ENCODE measurements around the gene ZNF175.
A peak's percentile ranks its signal among the peaks of the same experiment; 100 is the strongest.

The ZNF175 gene

GRCh38 chr19:51570962-51571575 lies at the start of gene ZNF175:
TSS of gene ZNF175 (plus strand) at chr19:51571283. CDS start at chr19:51573330, 2,047 bp downstream.
- TF ChIP-seq, protein P1, sequence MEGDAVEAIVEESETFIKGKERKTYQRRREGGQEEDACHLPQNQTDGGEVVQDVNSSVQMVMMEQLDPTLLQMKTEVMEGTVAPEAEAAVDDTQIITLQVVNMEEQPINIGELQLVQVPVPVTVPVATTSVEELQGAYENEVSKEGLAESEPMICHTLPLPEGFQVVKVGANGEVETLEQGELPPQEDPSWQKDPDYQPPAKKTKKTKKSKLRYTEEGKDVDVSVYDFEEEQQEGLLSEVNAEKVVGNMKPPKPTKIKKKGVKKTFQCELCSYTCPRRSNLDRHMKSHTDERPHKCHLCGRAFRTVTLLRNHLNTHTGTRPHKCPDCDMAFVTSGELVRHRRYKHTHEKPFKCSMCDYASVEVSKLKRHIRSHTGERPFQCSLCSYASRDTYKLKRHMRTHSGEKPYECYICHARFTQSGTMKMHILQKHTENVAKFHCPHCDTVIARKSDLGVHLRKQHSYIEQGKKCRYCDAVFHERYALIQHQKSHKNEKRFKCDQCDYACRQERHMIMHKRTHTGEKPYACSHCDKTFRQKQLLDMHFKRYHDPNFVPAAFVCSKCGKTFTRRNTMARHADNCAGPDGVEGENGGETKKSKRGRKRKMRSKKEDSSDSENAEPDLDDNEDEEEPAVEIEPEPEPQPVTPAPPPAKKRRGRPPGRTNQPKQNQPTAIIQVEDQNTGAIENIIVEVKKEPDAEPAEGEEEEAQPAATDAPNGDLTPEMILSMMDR (IDR thresholded peaks at IDR 0.05; ENCODE audit: unreplicated experiment in 3 of 3) = no peak
- Mint-ChIP-seq H3K36me3 (ENCODE audit: low read depth) (peaks cover 5% of the 10 kb centered on the region), H3K27ac (peak within 1 kb of the TSS; percentile 41 to 72 (median 70)), H3K4me1 (peaks cover 16% of the 10 kb centered on the region), H3K27me3 (ENCODE audit: low read depth) (peaks cover 21% of the 10 kb centered on the region), H3K9me3 (no peaks in the 10 kb centered on the region), H3K4me3 (peak within 1 kb of the TSS; percentile 85 to 95 (median 94))

- no peak overlapping the region for H3K4me3 Mint-ChIP-seq
Observed at GRCh38 chr19:51521357-51521756, 49.7 kb upstream of the ZNF175 start.

DNA sequence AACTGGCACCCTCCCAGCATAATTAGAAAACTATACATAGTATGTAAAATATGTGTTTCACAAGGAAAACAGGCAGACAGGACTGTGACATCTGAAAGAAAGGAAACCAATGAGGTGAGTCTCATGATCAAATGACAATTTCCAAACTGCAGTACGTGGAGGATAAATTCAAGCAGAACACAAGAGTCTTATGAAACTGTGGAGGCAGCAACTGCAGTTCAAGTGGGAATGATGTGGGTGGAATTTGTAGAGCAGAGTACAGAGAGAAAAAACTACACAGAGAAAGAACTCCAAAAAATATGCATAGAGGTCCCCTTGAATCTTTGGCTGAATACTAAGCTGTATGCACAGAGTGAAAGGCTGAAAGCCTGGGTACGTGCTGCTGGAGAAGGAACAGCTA lies 49.3 kb upstream of the ZNF175 start:
- H3K27me3 Mint-ChIP-seq (ENCODE audit: low read depth) = peaks cover 11% of the 10 kb centered on the region
- no peak overlapping the region for H3K27ac Mint-ChIP-seq
- TF ChIP-seq, protein P1 (IDR thresholded peaks at IDR 0.05; ENCODE audit: unreplicated experiment in 3 of 3) = no peak
- H3K9me3 Mint-ChIP-seq = peaks cover 3% of the 10 kb centered on the region
- no peaks in the 10 kb centered on the region for H3K36me3 Mint-ChIP-seq (ENCODE audit: low read depth)
- H3K4me3 Mint-ChIP-seq = no peak overlapping the region
- H3K4me1 Mint-ChIP-seq = no peaks in the 10 kb centered on the region

More at GRCh38 chr19:51521357-51521756, 49.7 kb upstream of the ZNF175 start:
- no peaks in the 10 kb centered on the region for H3K36me3 Mint-ChIP-seq (ENCODE audit: low read depth)
- no peaks in the 10 kb centered on the region for H3K4me1 Mint-ChIP-seq
- H3K27me3 Mint-ChIP-seq (ENCODE audit: low read depth) = peaks cover 11% of the 10 kb centered on the region
- no peak overlapping the region for H3K27ac Mint-ChIP-seq
- H3K9me3 Mint-ChIP-seq = peaks cover 3% of the 10 kb centered on the region
- TF ChIP-seq, protein P1 (IDR thresholded peaks at IDR 0.05; ENCODE audit: unreplicated experiment in 3 of 3) = no peak

GRCh38 chr19:51524666-51525264 lies 46.3 kb upstream of the ZNF175 start:
- Mint-ChIP-seq H3K27ac (no peak overlapping the region), H3K27me3 (ENCODE audit: low read depth) (peaks cover 11% of the 10 kb centered on the region), H3K9me3 (peaks cover 13% of the 10 kb centered on the region), H3K36me3 (ENCODE audit: low read depth) (no peaks in the 10 kb centered on the region), H3K4me1 (no peaks in the 10 kb centered on the region), H3K4me3 (no peak overlapping the region)
- TF ChIP-seq, protein P1 (IDR thresholded peaks at IDR 0.05; ENCODE audit: unreplicated experiment in 3 of 3) = no peak

- no peak overlapping the region for H3K27ac Mint-ChIP-seq
- peaks cover 15% of the 10 kb centered on the region for H3K9me3 Mint-ChIP-seq
- H3K27me3 Mint-ChIP-seq (ENCODE audit: low read depth) = peaks cover 11% of the 10 kb centered on the region
- no peaks in the 10 kb centered on the region for H3K36me3 Mint-ChIP-seq (ENCODE audit: low read depth)
- TF ChIP-seq, protein P1 (IDR thresholded peaks at IDR 0.05; ENCODE audit: unreplicated experiment in 3 of 3) = no peak
- no peaks in the 10 kb centered on the region for H3K4me1 Mint-ChIP-seq
- H3K4me3 Mint-ChIP-seq = no peak overlapping the region
Observed at GRCh38 chr19:51525651-51526050, 45.4 kb upstream of the ZNF175 start.

GRCh38 chr19:51529301-51529700 lies 41.8 kb upstream of the ZNF175 start:
- Mint-ChIP-seq H3K36me3 (ENCODE audit: low read depth) (no peaks in the 10 kb centered on the region), H3K27me3 (ENCODE audit: low read depth) (no peaks in the 10 kb centered on the region), H3K27ac (no peak overlapping the region), H3K9me3 (peaks cover 15% of the 10 kb centered on the region), H3K4me1 (no peaks in the 10 kb centered on the region), H3K4me3 (no peak overlapping the region)
- TF ChIP-seq, protein P1 (IDR thresholded peaks at IDR 0.05; ENCODE audit: unreplicated experiment in 3 of 3) = no peak

All from nephron (organoid).